SU-DHL-6 (cell line): ENCODE measurements around the gene SUPT6H.
"Not testable (repeated sequence)": the region's sequence is repeated elsewhere in the genome, so short reads cannot be mapped to it uniquely, and the experiment has no call there.

Experiments
- H2AFZ ChIP-seq: fragments of 200-600 bp; sonication (generic); 2 replicates; pipeline ENCODE4 v1.6.1; 2014; ENCODE audit warnings: low read depth, mild to moderate bottlenecking, moderate library complexity, mixed read lengths, antibody characterized with exemption, low read length; ENCODE audit not compliant: severe bottlenecking
- H3F3A ChIP-seq: fragments of 200-600 bp; shearing (Covaris generic); 2 replicates; pipeline ENCODE4 v1.6.0; 2016; ENCODE audit warnings: antibody characterized with exemption, mild to moderate bottlenecking; ENCODE audit not compliant: insufficient read depth
- H3K27ac ChIP-seq: fragments of 200-600 bp; sonication (generic); 2 replicates; pipeline ENCODE4 v1.5.1; 2016; ENCODE audit warnings: low read depth, mild to moderate bottlenecking, low read length, moderate library complexity, mixed read lengths
- H3K27me3 ChIP-seq: fragments of 200-600 bp; sonication (generic), shearing (Covaris generic); 2 replicates; pipeline ENCODE4 v1.6.0; 2014; ENCODE audit warnings: mild to moderate bottlenecking, low read length
- H3K36me3 ChIP-seq: fragments of 200-600 bp; sonication (generic); 2 replicates; pipeline ENCODE4 v1.6.1; 2014; ENCODE audit warnings: mild to moderate bottlenecking, low read length, mixed read lengths
- H3K4me2 ChIP-seq: fragments of 300-600, 200-600 bp; shearing (Covaris generic), sonication (generic); 2 replicates; pipeline ENCODE4 v1.6.0; 2014; ENCODE audit warnings: low read length, low read depth, mild to moderate bottlenecking; ENCODE audit not compliant: poor library complexity, severe bottlenecking
- H3K4me3 ChIP-seq: fragments of 200-600 bp; sonication (generic); 2 replicates; pipeline ENCODE4 v1.5.1; 2014; ENCODE audit warnings: antibody characterized with exemption, low read length, mild to moderate bottlenecking, mixed read lengths; ENCODE audit not compliant: insufficient read depth, poor library complexity, severe bottlenecking
- H3K79me2 ChIP-seq: fragments of 200-600 bp; sonication (generic); 2 replicates; pipeline ENCODE4 v1.6.1; 2014; ENCODE audit warnings: mild to moderate bottlenecking, low read length, moderate library complexity; ENCODE audit not compliant: insufficient read depth
- H3K9ac ChIP-seq: fragments of 200-600 bp; sonication (generic); 2 replicates; pipeline ENCODE4 v1.7.0; 2014; ENCODE audit warnings: mild to moderate bottlenecking, low read length
- H3K9me2 ChIP-seq: fragments of 200-600 bp; sonication (generic); replicated peaks from 2 replicates; pipeline ENCODE4 v1.6.1; 2014; ENCODE audit warnings: low read length; ENCODE audit not compliant: insufficient read depth
- H3K9me3 ChIP-seq: fragments of 200-600 bp; sonication (generic); 2 replicates; pipeline ENCODE4 v1.6.1; 2014; ENCODE audit warnings: low read length, mixed read lengths; ENCODE audit not compliant: insufficient read depth
- H4K20me1 ChIP-seq: fragments of 200-600 bp; sonication (generic); 2 replicates; pipeline ENCODE4 v1.6.1; 2014; ENCODE audit warnings: low read depth, mild to moderate bottlenecking, antibody characterized with exemption, low read length, moderate library complexity, mixed read lengths
- EZH2phosphoT487 ChIP-seq: fragments of 200-600 bp; sonication (generic), shearing (Covaris generic); conservative IDR thresholded peaks from 2 replicates; pipeline ENCODE4 v1.6.1; 2018; ENCODE audit warnings: mild to moderate bottlenecking, antibody characterized with exemption, low read length, moderate library complexity, mixed read lengths
- TF ChIP-seq, protein P1 (sequence below): fragments of 200-600 bp; sonication (generic); IDR thresholded peaks from one replicate; pipeline ENCODE4 v1.5.1; 2017; ENCODE audit warnings: antibody characterized with exemption, mild to moderate bottlenecking, low read length, moderate library complexity; ENCODE audit not compliant: insufficient read depth, poor library complexity, severe bottlenecking

Gene SUPT6H

GRCh38 chr17:28718333-28719020, 56.5 kb downstream of the SUPT6H start:
- H4K20me1 ChIP-seq = 0 out of 2 replicates have a peak, but pooled peaks cover 4% of the 10 kb centered on the region
- H3F3A ChIP-seq = peaks cover 34% of the 10 kb centered on the region
- no peaks in the 10 kb centered on the region for H3K9me2 ChIP-seq
- H3K4me3 ChIP-seq = no peak overlapping the region
- H3K36me3 ChIP-seq = peaks cover 21% of the 10 kb centered on the region
- H3K9ac ChIP-seq = no peak overlapping the region
- H3K27me3 ChIP-seq = no peaks in the 10 kb centered on the region
- no peak overlapping the region for H2AFZ ChIP-seq
- peaks cover 34% of the 10 kb centered on the region for H3K79me2 ChIP-seq
- H3K9me3 ChIP-seq = no peaks in the 10 kb centered on the region
- peak overlapping the region; percentile 97 for H3K4me2 ChIP-seq
- H3K27ac ChIP-seq = no peak overlapping the region
- TF ChIP-seq, protein P1, sequence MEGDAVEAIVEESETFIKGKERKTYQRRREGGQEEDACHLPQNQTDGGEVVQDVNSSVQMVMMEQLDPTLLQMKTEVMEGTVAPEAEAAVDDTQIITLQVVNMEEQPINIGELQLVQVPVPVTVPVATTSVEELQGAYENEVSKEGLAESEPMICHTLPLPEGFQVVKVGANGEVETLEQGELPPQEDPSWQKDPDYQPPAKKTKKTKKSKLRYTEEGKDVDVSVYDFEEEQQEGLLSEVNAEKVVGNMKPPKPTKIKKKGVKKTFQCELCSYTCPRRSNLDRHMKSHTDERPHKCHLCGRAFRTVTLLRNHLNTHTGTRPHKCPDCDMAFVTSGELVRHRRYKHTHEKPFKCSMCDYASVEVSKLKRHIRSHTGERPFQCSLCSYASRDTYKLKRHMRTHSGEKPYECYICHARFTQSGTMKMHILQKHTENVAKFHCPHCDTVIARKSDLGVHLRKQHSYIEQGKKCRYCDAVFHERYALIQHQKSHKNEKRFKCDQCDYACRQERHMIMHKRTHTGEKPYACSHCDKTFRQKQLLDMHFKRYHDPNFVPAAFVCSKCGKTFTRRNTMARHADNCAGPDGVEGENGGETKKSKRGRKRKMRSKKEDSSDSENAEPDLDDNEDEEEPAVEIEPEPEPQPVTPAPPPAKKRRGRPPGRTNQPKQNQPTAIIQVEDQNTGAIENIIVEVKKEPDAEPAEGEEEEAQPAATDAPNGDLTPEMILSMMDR = no peak
- no peak for TF ChIP-seq EZH2phosphoT487

- peak overlapping the region; percentile 100; the same call in 1 of the 2 replicates for H3K27ac ChIP-seq
- peak overlapping the region; percentile 69 for H2AFZ ChIP-seq
- peaks cover 34% of the 10 kb centered on the region for H3K79me2 ChIP-seq
- H3K9ac ChIP-seq = peak overlapping the region; percentile 96
- peak overlapping the region; percentile 97 for H3K4me2 ChIP-seq
- H3K36me3 ChIP-seq = peaks cover 23% of the 10 kb centered on the region
- peaks cover 39% of the 10 kb centered on the region for H3F3A ChIP-seq
- TF ChIP-seq, protein P1 = no peak
- TF ChIP-seq EZH2phosphoT487 = no peak
- 0 out of 2 replicates have a peak, but pooled peaks cover 4% of the 10 kb centered on the region for H4K20me1 ChIP-seq
- peak overlapping the region; percentile 77 for H3K4me3 ChIP-seq
- H3K9me2 ChIP-seq = no peaks in the 10 kb centered on the region
- H3K27me3 ChIP-seq = no peaks in the 10 kb centered on the region
- H3K9me3 ChIP-seq = no peaks in the 10 kb centered on the region
Measured at GRCh38 chr17:28719021-28719433, 57.0 kb downstream of the SUPT6H start.

- no peaks in the 10 kb centered on the region for H3K9me2 ChIP-seq
- no peaks in the 10 kb centered on the region for H3K27me3 ChIP-seq
- peak overlapping the region; percentile 96 for H3K9ac ChIP-seq
- peaks cover 53% of the 10 kb centered on the region for H3F3A ChIP-seq
- 0 out of 2 replicates have a peak, but pooled peaks cover 4% of the 10 kb centered on the region for H4K20me1 ChIP-seq
- H3K4me3 ChIP-seq = peak overlapping the region; percentile 77
- peak overlapping the region; percentile 100 for H3K27ac ChIP-seq
- peaks cover 23% of the 10 kb centered on the region for H3K36me3 ChIP-seq
- peaks cover 39% of the 10 kb centered on the region for H3K79me2 ChIP-seq
- no peak overlapping the region for H2AFZ ChIP-seq
- no peaks in the 10 kb centered on the region for H3K9me3 ChIP-seq
- TF ChIP-seq, protein P1 = no peak
- no peak for TF ChIP-seq EZH2phosphoT487
- H3K4me2 ChIP-seq = peak overlapping the region; percentile 97
Measured at GRCh38 chr17:28720247-28720996, 58.4 kb downstream of the SUPT6H start.

GRCh38 chr17:28720997-28721329, 59.0 kb downstream of the SUPT6H start:
- H3K4me3 ChIP-seq = peak overlapping the region; percentile 77
- H3K4me2 ChIP-seq = peak overlapping the region; percentile 97
- not testable (repeated sequence) for H2AFZ ChIP-seq, H3K9me2 ChIP-seq, H3K9me3 ChIP-seq, H3K27me3 ChIP-seq, H4K20me1 ChIP-seq
- peak overlapping the region; percentile 96 for H3K9ac ChIP-seq
- H3F3A ChIP-seq = peaks cover 55% of the 10 kb centered on the region
- peak overlapping the region; percentile 100 for H3K27ac ChIP-seq
- peaks cover 23% of the 10 kb centered on the region for H3K36me3 ChIP-seq
- H3K79me2 ChIP-seq = peaks cover 42% of the 10 kb centered on the region
